ENCODE results near the gene WRNIP1.

The WRNIP1 gene

GRCh38 chr6:2807342-2808090, 42.3 kb downstream of the WRNIP1 start:
- H3K4me3 ChIP-seq (ENCODE audit: low read depth, low read length) = no peak overlapping the region
- no peak for TF ChIP-seq CTCF (IDR thresholded peaks at IDR 0.05; ENCODE audit: low read depth, low read length)
- H3K36me3 ChIP-seq = no peaks in the 10 kb centered on the region
- H3K27me3 ChIP-seq (ENCODE audit: insufficient read depth, low read depth, severe bottlenecking) = no peaks in the 10 kb centered on the region
- no peak overlapping the region for H3K27ac ChIP-seq
- no peaks in the 10 kb centered on the region for H3K9me3 ChIP-seq (ENCODE audit: severe bottlenecking)
- no peak for DNase-seq

GRCh38 chr6:2809015-2809414, 43.8 kb downstream of the WRNIP1 start:
- no peaks in the 10 kb centered on the region for H3K9me3 ChIP-seq (ENCODE audit: severe bottlenecking)
- no peaks in the 10 kb centered on the region for H3K36me3 ChIP-seq
- H3K27ac ChIP-seq = no peak overlapping the region
- H3K27me3 ChIP-seq (ENCODE audit: insufficient read depth, low read depth, severe bottlenecking) = no peaks in the 10 kb centered on the region
- DNase-seq = no peak
- TF ChIP-seq CTCF (IDR thresholded peaks at IDR 0.05; ENCODE audit: low read depth, low read length) = no peak
- no peak overlapping the region for H3K4me3 ChIP-seq (ENCODE audit: low read depth, low read length)

- DNase-seq = no peak
- H3K4me3 ChIP-seq (ENCODE audit: low read depth, low read length) = no peak overlapping the region
- TF ChIP-seq CTCF (IDR thresholded peaks at IDR 0.05; ENCODE audit: low read depth, low read length) = no peak
- no peaks in the 10 kb centered on the region for H3K36me3 ChIP-seq
- no peaks in the 10 kb centered on the region for H3K27me3 ChIP-seq (ENCODE audit: insufficient read depth, low read depth, severe bottlenecking)
- no peaks in the 10 kb centered on the region for H3K9me3 ChIP-seq (ENCODE audit: severe bottlenecking)
- H3K27ac ChIP-seq = no peak overlapping the region
These were observed 45.0 kb downstream of the WRNIP1 start for GRCh38 chr6:2810092-2810671.

- H3K27me3 ChIP-seq (ENCODE audit: insufficient read depth, low read depth, severe bottlenecking) = no peaks in the 10 kb centered on the region
- DNase-seq = no peak
- no peak overlapping the region for H3K27ac ChIP-seq
- no peaks in the 10 kb centered on the region for H3K36me3 ChIP-seq
- no peak overlapping the region for H3K4me3 ChIP-seq (ENCODE audit: low read depth, low read length)
- peaks cover 6% of the 10 kb centered on the region for H3K9me3 ChIP-seq (ENCODE audit: severe bottlenecking)
- no peak for TF ChIP-seq CTCF (IDR thresholded peaks at IDR 0.05; ENCODE audit: low read depth, low read length)
These were observed 47.5 kb downstream of the WRNIP1 start for GRCh38 chr6:2812695-2813094.

GRCh38 chr6:2816158-2816557, 51.0 kb downstream of the WRNIP1 start:
- Histone ChIP-seq H3K9me3 (ENCODE audit: severe bottlenecking) (peaks cover 6% of the 10 kb centered on the region), H3K27me3 (ENCODE audit: insufficient read depth, low read depth, severe bottlenecking) (no peaks in the 10 kb centered on the region), H3K4me3 (ENCODE audit: low read depth, low read length) (no peak overlapping the region), H3K36me3 (no peaks in the 10 kb centered on the region), H3K27ac (no peak overlapping the region)
- no peak for TF ChIP-seq CTCF (IDR thresholded peaks at IDR 0.05; ENCODE audit: low read depth, low read length)
- DNase-seq = no peak

Measured in WERI-Rb-1 (cell line).